Measurements from ENCODE around the gene BCL11B. TPM values are rescaled to one million over a fixed set of nuclear protein-coding genes. Genes with fewer than 3 reads are reported as not detected.
A peak's percentile ranks its signal among the peaks of the same experiment; 100 is the strongest.

BCL11B gene
- polyA plus RNA-seq (ENCODE audit: insufficient read length) = 0.86 TPM

GRCh38 chr14:99271951-99272631 is at the start of gene BCL11B:
BCL11B (minus strand) TSS chr14:99272197; CDS start chr14:99271218, 979 bp downstream.
- peak; percentile 44 for DNase-seq (ENCODE audit: low read depth)

DNA sequence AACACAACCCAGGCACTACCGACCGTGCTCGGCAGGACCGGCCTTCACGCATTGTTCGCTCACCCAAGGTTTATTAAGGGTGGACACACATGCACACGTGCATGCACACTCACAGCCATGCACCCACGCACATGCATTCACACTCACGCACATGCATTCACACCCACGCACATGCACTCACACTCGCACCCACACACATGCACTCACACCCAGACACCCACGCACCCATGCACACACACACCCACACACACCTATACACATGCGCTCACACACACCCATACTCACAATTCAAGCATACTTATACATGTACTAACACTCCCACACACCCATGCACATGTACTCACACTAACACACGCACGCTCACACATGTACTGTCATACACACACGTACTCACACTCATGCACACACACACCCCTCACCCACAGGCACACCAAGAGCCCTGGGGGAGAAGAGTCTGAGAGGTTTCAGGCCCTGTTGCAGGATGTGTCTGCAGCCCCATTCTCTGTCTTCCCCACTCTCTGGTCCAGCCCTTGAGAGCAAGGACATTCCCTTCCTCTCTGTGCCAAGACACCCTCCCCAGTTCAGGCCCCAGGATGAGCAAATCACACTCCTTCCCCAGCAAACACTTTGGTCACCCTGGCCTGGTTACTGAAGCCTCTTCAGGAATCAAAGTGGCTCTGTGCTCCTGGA is 49.4 kb upstream of the BCL11B start:
- no peak for DNase-seq (ENCODE audit: low read depth)

DNA sequence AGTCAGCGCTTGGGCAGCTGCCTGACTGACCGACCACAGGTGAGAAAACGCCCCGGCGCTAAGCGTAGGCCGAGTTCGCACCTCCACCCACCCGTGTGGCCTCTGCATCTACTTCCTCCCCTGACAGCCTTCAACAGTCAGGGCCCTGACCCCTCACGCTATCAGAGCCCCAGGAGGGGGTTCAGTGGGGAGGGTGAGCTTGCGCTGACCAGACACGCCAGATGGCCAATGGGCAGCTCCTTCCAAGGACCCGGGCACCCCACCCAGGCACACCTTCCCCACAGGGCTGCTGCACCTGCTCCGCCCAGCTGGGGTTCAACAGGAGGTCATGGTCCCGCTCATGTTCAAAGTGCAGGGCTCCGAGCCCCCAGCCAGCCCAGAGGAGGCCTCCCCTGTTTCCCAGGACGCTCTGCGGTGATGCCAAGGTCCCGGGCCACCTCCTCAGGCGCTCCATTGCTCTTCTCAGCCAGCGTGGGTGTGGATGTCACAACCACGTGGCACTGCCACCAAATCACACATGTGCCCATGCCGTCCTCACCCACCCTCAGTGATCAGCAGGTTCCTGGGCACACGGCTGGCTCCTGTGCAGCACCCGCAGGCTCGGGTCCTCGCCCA is 48.7 kb upstream of the BCL11B start:
- DNase-seq (ENCODE audit: low read depth) = no peak

GRCh38 chr14:99320105-99320572 is 48.1 kb upstream of the BCL11B start:
- DNase-seq (ENCODE audit: low read depth) = no peak

GRCh38 chr14:99318959-99319295 is 46.9 kb upstream of the BCL11B start:
- DNase-seq (ENCODE audit: low read depth) = no peak

DNA sequence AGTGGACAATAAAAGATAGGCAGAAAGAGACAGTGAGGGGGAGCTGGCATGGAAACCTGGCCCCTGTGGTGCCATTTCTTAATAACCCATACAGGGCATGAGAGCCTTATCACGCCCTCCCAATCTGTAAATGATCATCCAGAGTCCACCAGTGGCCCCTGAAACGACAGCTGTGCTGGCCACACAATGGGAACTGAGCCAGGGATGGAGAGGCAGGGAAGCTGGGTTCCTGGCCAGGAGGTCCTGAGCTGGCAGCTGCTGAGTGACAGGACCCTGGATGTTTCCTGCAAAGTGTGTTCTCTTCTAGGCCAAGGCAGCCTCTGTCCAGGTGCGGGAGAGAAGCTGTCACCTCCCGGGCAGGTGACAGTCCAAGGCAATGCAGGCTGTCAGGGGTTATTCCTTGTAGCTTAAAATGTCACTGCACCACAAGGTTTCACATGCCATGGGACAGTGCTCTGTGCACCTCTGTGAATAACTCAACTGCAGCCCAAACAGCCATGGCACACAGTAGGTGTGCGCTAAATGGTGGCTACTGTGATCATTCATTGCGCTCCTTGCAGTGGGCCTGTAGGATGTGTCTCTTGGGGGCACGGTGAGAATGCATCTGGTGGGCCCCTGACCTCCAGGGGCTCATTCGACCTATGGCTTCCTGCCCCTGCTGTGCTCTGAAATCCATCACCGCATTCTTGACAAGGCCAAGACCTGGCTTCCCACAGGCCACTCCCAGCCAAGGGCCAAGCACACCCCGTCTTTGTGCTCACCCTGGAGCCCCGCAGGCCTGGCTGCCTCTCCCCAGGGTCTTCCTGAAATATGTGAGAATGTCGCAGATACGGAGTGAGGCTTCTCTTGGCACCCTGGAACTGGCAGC is 46.3 kb upstream of the BCL11B start:
- no peak for DNase-seq (ENCODE audit: low read depth)

- DNase-seq (ENCODE audit: low read depth) = no peak
Observed at GRCh38 chr14:99317231-99318090, 45.5 kb upstream of the BCL11B start.

GRCh38 chr14:99316281-99317163 is 44.5 kb upstream of the BCL11B start:
- DNase-seq (ENCODE audit: low read depth) = no peak

DNA sequence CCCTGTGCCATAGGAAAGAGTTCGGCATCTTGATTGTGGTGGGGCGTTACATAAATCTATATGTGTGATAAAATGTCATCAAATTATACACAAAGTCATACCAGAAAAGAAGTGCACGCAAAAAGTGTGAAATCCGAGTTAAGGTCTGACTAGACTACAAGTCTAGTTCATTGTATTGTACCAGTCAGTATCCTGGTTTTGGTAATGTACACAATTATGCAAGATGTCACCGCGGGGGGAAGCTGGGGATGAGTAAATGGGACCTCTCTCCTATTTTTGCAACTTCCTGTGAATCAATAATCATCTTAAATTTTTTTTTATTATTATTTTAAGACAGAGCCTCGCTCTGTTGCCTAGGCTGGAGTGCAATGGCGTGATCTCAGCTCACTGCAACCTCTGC is 43.2 kb upstream of the BCL11B start:
- no peak for DNase-seq (ENCODE audit: low read depth)

GRCh38 chr14:99314623-99315022 is 42.6 kb upstream of the BCL11B start:
- no peak for DNase-seq (ENCODE audit: low read depth)

GRCh38 chr14:99313234-99313633 is 41.2 kb upstream of the BCL11B start:
- DNase-seq (ENCODE audit: low read depth) = no peak

- DNase-seq (ENCODE audit: low read depth) = no peak
Observed at GRCh38 chr14:99312106-99312505, 40.1 kb upstream of the BCL11B start.

DNA sequence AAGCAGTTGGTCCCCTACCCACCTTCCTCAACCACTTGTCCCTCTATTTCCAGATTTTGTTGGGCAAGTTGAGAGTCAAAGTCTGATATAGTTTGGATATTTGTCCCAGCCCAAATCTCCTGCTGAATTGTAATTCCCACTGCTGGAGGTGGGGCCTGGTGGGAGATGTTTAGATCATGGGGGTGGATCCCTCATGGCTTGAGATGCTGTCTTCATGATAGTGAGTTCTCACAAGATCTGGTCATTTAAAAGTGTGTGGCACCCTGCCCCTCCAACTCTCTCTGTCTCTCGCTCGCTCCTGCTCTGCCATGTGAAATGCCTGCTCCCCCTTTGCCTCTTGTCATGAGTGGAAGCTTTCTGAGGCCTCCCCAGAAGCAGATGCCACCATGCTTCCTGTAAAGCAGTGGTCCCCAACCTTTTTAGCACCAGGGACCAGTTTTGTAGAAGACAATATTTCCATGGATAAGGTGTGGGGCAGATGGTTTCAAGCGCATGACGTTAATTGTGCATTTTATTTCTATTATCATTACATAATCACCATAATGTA is 37.3 kb upstream of the BCL11B start:
- DNase-seq (ENCODE audit: low read depth) = no peak

DNA sequence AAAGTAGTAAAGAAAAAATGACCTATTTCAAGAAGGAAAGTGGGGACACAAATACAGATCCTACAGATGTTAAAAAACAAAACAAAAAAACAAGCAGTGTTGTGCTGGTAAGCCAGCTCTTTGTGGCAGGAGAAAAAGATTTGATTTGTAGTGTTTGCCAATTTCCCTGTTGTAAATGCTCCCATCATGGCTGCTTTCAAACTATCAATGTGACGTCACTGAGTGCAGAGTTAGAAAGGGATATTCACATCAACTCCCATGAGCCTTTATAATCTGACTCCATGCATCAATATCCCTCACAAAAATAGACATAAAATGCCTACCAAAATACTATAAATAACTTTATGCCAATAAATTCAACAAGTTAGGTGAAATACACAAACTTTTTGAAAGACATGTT is 32.2 kb upstream of the BCL11B start:
- no peak for DNase-seq (ENCODE audit: low read depth)

DNA sequence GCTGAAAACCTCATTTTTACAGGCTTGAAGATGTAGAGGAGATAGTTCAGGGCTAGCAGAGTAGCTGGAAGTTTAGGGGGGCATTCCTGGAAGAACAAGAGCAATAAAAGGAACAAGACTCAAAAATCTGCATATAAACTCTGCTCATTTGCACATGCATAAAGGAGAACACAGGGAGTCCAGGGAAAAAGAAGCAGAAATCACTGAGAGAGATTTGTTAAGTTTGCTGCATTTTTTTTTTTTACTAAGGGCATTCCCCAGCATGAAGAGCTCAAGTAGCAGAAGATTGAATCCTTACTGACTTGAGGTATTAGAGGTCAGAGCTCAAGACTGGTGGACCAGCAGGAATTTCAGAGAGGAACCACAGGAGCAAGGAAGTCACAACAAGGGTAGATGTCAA is 28.2 kb upstream of the BCL11B start:
- DNase-seq (ENCODE audit: low read depth) = no peak

GRCh38 chr14:99296517-99296916 is 24.5 kb upstream of the BCL11B start:
- DNase-seq (ENCODE audit: low read depth) = no peak

DNA sequence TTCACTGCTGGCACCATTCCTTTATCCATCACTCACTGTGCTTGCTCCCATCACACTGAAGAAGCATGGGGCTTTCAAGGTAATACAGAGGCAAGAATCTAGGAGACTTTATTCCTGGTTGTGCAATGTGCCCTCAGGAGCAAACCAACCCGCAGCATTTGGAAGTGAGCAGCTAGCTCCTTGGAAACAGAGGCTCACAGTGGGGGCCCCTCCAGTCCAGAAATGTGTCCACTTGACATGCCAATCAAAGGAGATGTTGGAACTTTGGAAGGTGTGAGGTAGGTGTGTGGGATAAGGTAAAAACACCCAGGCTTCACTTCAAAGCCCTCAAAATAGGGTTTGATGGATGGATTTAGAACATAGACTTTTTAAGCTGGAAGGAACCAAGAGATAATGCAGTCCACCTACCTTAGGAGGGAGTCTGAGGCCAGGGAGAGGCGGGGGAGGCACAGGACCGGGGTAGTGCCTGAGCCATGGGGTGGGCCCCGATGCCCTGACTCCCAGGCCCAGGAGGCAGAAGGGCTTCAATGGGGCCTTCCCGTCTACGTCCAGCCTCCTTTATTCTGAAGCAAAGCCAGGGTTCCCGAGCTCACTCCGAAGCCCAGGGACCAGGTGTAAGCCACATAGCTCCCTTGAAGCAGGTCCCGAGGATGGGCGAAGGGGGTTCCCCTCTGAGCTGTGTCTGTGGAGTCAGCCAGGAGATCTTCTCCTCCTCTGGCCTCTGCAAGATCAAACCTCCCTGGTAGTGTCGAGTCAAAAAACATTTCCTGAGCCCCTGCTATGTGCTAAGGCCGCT is 17.6 kb upstream of the BCL11B start:
- no peak for DNase-seq (ENCODE audit: low read depth)

DNA sequence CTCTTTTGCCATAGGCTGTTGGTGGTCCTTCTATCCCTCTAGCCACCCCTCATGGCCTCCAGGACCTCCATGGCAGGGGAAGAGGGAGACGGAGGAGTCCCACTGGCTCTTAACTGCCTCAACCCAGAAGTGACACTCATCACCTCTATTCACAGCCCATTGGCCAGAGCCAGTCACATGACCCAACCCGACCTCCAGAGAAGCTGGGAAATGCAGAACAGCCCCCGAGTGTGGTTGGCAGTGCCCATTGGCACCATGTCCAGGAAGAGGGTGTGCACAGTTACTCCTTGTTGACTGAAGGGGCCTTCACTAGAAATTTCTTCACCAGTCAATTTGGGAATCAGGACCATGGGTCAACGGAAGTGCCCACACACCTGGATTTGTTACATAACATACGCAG is 17.0 kb upstream of the BCL11B start:
- DNase-seq (ENCODE audit: low read depth) = no peak

Measured in forelimb muscle (tissue), 1 donor.